C4-2B (cell line): ENCODE results near the gene CHAC1.

Experiments used
- CTCF ChIP-seq: fragments of 450-650 bp; conservative IDR thresholded peaks from 2 replicates; pipeline ENCODE4 v1.5.1; 2017; ENCODE audit warnings: mild to moderate bottlenecking
- ZFX ChIP-seq: fragments of 450-650 bp; IDR thresholded peaks from 2 replicates; pipeline ENCODE4 v1.6.1; 2017

- TF ChIP-seq CTCF = no peak
- TF ChIP-seq ZFX = no peak
Observed at GRCh38 chr15:40953713-40954074, 423 bp downstream of the CHAC1 start.
